22Rv1 (cell line): ENCODE data around the gene TRIM38.

ENCODE experiments used
- H3K27ac ChIP-seq: fragments of 450-650 bp; 2 replicates; pipeline ENCODE4 v1.5.1; 2017
- CTCF ChIP-seq: fragments of 450-650 bp; IDR thresholded peaks from 2 replicates; pipeline ENCODE4 v1.5.1; 2017; ENCODE audit warnings: mild to moderate bottlenecking
- ZFX ChIP-seq: fragments of 450-650 bp; IDR thresholded peaks from 2 replicates; pipeline ENCODE4 v1.6.1; 2017; ENCODE audit warnings: antibody characterized with exemption, borderline replicate concordance

TRIM38 gene

GRCh38 chr6:26021001-26021349 is 58.4 kb downstream of the TRIM38 start:
- TF ChIP-seq CTCF = no peak
- TF ChIP-seq ZFX = no peak

GRCh38 chr6:26021350-26022131 is 58.9 kb downstream of the TRIM38 start:
- TF ChIP-seq ZFX = no peak
- TF ChIP-seq CTCF = no peak
- peak overlapping the region; percentile 100 for H3K27ac ChIP-seq

More at GRCh38 chr6:26021001-26021349, 58.4 kb downstream of the TRIM38 start:
- peak overlapping the region; percentile 100 for H3K27ac ChIP-seq

- H3K27ac ChIP-seq = peak overlapping the region; percentile 100
These were observed 59.5 kb downstream of the TRIM38 start for GRCh38 chr6:26022132-26022472.

GRCh38 chr6:26022737-26023136 is 60.1 kb downstream of the TRIM38 start:
- TF ChIP-seq ZFX (no peak), CTCF (no peak)
- H3K27ac ChIP-seq = peak overlapping the region; percentile 100

More at GRCh38 chr6:26022132-26022472, 59.5 kb downstream of the TRIM38 start:
- TF ChIP-seq ZFX (no peak), CTCF (no peak)

GRCh38 chr6:26024651-26025046 is 62.0 kb downstream of the TRIM38 start:
- H3K27ac ChIP-seq = peak overlapping the region; percentile 100
- no peak for TF ChIP-seq ZFX
- TF ChIP-seq CTCF = no peak

GRCh38 chr6:26025047-26025893 is 62.7 kb downstream of the TRIM38 start:
- TF ChIP-seq ZFX (no peak), CTCF (no peak)
- peak overlapping the region; percentile 100 for H3K27ac ChIP-seq
